ENCODE results near the gene PLD6. TPM values are rescaled to one million over a fixed set of nuclear protein-coding genes. Genes with fewer than 3 reads are reported as not detected.

Gene PLD6, protein sequence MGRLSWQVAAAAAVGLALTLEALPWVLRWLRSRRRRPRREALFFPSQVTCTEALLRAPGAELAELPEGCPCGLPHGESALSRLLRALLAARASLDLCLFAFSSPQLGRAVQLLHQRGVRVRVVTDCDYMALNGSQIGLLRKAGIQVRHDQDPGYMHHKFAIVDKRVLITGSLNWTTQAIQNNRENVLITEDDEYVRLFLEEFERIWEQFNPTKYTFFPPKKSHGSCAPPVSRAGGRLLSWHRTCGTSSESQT
- total RNA-seq (2022; extraction: Qiagen RNA extraction; ENCODE audit: low read depth): 7.0 to 8.6 TPM (median 7.9 TPM) in 5 replicates

DNA sequence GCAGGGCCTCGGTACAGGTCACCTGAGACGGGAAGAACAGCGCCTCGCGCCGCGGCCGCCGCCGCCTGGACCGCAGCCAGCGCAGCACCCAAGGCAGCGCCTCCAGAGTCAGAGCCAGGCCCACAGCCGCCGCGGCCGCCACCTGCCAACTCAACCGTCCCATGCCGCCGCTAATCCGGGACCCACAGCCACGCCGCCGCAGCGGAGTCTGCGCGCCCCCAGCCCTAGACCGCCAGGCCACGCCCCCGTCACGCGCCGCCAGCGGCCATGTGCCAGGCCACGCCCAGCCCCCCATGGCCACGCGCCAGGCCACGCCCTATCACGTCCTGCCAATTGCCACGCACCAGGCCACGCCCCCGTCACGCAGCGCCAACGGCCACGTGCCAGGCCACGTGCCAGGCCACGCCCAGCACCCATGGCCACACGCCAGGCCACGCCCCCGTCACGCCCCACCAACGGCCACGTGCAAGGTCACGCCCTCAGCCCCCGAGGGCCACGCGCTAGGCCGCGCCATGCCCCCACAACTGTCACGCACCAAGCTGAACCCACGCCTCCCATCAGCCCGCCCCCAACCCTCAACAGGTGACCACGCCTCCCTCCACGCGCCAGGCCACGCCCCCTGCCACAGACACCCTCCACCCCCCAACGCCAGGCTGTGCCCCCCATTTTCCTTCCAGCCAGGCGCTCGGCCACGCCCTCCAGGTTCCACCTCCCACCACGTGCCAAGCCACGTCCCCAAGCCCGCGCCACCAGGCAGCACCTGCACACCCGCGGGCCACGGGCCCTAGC, at the start of gene PLD6:
TSS of gene PLD6 (minus strand) at position 210 of the 789 bp plus-strand sequence. CDS start at position 163, 47 bp downstream.

DNA sequence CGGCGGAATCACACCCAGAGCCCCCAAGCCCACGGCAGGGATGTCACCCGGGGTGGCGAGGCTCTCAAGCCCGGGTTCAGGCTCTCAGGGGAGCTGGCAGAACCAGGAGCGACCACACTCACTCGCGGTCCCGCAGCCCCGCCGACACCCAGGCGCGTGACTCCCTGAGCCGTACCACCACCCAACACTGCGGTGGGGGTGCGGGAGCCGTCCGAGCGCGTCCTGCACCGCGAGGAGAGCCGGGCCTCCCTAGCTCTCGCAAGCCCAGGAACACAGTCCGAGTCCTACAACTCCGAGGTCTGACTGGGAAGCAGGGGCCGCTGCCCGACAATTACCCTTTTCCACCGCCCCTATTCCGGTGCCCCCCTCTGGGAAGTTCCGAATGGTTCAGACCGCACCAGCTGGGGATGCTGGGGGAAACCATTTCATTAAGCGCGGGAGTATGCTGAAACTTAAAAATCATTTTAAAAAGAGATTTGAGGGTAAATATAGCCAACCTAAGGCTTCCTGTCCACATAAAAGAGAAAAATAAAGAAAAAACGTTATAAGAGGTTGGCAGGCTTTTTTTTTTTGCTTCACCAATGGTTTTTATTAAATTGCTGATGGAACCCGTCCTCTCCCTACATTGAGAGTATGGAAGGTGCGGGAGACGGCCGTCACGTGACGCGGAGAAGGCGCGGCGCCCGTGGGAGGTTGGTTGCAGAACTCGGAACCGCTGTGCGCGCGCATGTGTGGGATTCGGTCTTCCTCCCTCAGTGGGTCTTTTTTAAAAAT, 31.1 kb upstream of the PLD6 start, which contains the start of gene FLCN:
TSS of gene FLCN (minus strand) at position 143 of the 774 bp plus-strand sequence. CDS start 9,031 bp downstream, outside the sequence.

Other genes with a start within 250 kb of the PLD6 start
- gene TNFRSF13B, start 234.2 kb downstream of the PLD6 start, total RNA-seq (2022; extraction: Qiagen RNA extraction; ENCODE audit: low read depth): not detected in 5 replicates
- gene MPRIP, start 163.9 kb downstream of the PLD6 start, total RNA-seq (2022; extraction: Qiagen RNA extraction; ENCODE audit: low read depth): 266 to 398 TPM (median 336 TPM) in 5 replicates
- gene FLCN, start 30.8 kb upstream of the PLD6 start, total RNA-seq (2022; extraction: Qiagen RNA extraction; ENCODE audit: low read depth): 28.7 to 36.6 TPM (median 34.2 TPM) in 5 replicates
- gene COPS3, start 74.9 kb upstream of the PLD6 start, total RNA-seq (2022; extraction: Qiagen RNA extraction; ENCODE audit: low read depth): 144 to 155 TPM (median 151 TPM) in 5 replicates
- 5.5 to 11.6 TPM (median 10.1 TPM) in 5 replicates for gene NT5M, start 97.0 kb upstream of the PLD6 start, total RNA-seq (2022; extraction: Qiagen RNA extraction; ENCODE audit: low read depth)

Measured in A549 treated with RU486 at 1 μM for 4 hours (cell line).